ENCODE measurements around the gene ZMAT5.

ZMAT5 gene

DNA sequence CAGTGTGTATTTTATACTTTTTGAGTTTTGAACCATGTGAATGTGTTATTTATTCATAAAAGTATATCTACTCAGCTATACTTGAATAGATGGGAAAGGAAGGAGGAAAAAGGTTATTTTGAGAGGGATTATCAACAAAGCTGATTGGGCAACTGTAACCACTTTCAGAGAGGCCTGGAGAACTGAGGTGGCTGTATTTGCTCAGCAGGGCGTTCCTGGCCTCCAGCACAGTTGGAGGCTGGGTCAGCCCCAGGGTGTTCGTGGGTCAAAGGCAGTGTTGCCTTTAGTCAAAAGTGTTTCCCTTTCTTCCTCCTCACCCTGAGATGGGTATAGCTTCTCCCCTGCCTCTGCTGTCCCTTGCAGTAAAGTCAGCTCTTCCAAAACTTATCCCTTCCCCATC, 44.6 kb upstream of the ZMAT5 start:
- no peak for DNase-seq (ENCODE audit: low read depth)
- TF ChIP-seq, protein P1, sequence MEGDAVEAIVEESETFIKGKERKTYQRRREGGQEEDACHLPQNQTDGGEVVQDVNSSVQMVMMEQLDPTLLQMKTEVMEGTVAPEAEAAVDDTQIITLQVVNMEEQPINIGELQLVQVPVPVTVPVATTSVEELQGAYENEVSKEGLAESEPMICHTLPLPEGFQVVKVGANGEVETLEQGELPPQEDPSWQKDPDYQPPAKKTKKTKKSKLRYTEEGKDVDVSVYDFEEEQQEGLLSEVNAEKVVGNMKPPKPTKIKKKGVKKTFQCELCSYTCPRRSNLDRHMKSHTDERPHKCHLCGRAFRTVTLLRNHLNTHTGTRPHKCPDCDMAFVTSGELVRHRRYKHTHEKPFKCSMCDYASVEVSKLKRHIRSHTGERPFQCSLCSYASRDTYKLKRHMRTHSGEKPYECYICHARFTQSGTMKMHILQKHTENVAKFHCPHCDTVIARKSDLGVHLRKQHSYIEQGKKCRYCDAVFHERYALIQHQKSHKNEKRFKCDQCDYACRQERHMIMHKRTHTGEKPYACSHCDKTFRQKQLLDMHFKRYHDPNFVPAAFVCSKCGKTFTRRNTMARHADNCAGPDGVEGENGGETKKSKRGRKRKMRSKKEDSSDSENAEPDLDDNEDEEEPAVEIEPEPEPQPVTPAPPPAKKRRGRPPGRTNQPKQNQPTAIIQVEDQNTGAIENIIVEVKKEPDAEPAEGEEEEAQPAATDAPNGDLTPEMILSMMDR (IDR thresholded peaks at IDR 0.05; ENCODE audit: control insufficient read depth, insufficient read depth, low read depth, low read length, missing control alignments): no peak

DNA sequence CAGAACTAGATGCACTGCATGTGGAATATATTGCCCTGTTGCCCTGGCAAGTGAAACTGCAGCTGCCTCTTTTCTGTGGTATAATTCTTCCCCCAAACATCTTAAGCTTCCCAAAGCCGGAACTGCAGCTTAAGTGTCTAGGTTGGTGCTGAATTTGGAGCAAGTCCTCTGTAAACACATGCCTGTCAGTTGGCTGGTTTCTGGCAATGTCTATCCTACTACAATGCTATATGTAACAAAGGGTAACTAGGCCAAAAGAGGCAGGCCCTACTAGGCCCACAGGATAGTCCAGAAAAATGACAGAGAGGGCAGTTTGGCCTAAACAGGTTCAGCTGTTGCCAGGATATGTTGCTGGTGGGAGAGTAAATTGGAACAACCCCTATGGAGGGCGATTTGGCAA, 43.4 kb upstream of the ZMAT5 start:
- H3K4me3 ChIP-seq (ENCODE audit: control insufficient read depth, low read depth, low read length): no peak overlapping the region
- TF ChIP-seq, protein P1 (IDR thresholded peaks at IDR 0.05; ENCODE audit: control insufficient read depth, insufficient read depth, low read depth, low read length, missing control alignments): no peak
- DNase-seq (ENCODE audit: low read depth): no peak

More for the DNA sequence above, 44.6 kb upstream of the ZMAT5 start:
- H3K4me3 ChIP-seq (ENCODE audit: control insufficient read depth, low read depth, low read length): no peak overlapping the region

DNA sequence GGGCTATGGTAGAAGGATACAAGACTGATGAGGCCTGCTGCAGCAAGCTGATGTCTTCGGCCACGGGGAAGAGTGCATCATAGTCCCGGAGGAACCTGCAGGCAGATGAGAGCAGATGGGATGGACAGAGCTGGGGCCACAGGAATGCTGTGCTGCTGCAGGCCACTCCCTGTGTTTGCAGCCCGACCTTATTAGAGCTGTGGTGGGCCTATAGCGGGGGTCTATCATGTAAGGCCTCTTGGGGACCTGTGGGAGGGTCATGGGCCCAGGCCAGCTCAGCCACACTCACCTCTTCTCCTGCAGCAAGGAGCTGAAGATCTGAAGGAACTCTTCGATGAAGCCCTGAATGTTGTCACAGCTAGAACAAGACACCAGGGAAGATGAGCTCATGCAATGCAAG, 39.4 kb upstream of the ZMAT5 start:
- no peak overlapping the region for H3K4me3 ChIP-seq (ENCODE audit: control insufficient read depth, low read depth, low read length)
- TF ChIP-seq, protein P1 (IDR thresholded peaks at IDR 0.05; ENCODE audit: control insufficient read depth, insufficient read depth, low read depth, low read length, missing control alignments): no peak
- DNase-seq (ENCODE audit: low read depth): no peak

DNA sequence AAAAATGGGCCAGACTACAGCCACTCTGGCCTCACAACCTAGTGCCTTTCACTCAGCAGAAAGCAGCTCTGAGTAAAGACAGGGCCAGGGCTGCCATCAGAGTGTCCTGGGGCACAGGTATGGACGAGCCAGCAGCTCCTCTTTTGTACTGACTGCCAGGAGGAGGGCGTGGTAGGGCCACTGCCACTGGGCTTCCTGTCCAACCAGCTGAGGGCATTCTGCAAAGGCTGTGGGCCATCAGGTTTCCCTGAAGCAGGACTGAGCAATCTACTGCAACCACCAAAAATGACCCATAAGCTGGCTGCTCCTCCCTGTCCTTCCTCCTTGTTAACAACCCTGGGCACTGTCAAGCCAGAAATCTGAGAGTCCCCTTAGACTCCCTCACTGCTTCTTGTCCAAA, 38.2 kb upstream of the ZMAT5 start:
- no peak overlapping the region for H3K4me3 ChIP-seq (ENCODE audit: control insufficient read depth, low read depth, low read length)
- DNase-seq (ENCODE audit: low read depth): no peak
- TF ChIP-seq, protein P1 (IDR thresholded peaks at IDR 0.05; ENCODE audit: control insufficient read depth, insufficient read depth, low read depth, low read length, missing control alignments): no peak

DNA sequence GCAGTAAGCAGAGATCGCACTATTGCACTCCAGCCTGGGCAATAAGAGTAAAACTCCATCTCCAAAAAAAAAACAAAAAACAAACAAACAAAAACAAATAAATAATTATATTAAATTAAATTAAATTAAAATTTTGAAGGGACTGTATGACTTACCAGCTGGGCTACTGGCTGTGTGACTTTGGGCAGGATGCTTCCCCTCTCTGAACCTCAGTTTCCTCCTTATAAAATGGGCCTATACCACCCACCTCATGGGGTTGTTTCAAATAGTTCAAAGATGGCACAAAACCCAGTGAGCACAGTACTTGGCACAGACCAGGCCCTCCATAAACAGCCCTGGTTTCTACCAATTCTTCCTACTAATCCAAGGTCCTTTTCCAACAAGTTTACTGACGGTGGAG, 36.4 kb upstream of the ZMAT5 start:
- TF ChIP-seq, protein P1 (IDR thresholded peaks at IDR 0.05; ENCODE audit: control insufficient read depth, insufficient read depth, low read depth, low read length, missing control alignments): no peak
- no peak for DNase-seq (ENCODE audit: low read depth)
- H3K4me3 ChIP-seq (ENCODE audit: control insufficient read depth, low read depth, low read length): no peak overlapping the region

DNA sequence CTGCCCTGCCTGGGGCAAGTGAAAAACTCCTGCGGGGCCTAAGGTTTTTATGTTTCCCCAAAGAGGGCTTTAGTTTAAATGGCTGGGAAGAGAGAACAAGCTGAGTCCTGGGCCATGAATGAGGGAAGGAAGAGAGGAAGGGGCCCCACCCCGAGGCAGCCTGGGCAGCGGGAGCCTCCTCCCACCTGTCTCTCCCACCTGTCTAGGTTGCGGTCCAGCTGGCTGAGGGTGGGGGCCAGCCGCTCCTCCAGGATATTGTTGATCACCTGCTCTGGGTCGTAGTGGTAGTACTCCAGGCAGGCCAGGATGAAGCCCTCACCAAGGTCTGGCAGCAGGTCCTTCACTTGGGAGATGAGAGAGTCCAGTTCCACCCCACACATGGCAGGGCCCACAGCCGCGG, 35.0 kb upstream of the ZMAT5 start:
- TF ChIP-seq, protein P1 (IDR thresholded peaks at IDR 0.05; ENCODE audit: control insufficient read depth, insufficient read depth, low read depth, low read length, missing control alignments): no peak
- DNase-seq (ENCODE audit: low read depth): no peak
- H3K4me3 ChIP-seq (ENCODE audit: control insufficient read depth, low read depth, low read length): no peak overlapping the region

DNA sequence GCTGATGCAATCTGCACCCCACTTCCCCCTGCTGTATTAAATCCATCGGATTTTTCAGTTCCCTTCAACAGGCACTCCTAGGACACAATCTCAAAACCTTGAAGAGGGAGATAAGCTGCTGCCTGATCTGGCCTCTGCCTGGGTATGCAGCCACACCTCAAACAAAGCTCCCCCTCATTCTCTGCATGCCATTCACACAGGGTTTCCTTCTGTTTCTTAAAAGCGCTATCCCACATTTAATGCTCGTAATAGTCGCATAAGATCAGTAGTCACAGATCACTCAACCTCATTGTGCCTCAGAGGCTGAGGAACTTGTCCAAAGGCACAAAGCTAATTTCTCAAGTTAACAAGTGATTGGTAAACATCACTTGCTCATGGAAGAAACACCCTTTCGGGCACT, 34.3 kb upstream of the ZMAT5 start:
- no peak for DNase-seq (ENCODE audit: low read depth)
- TF ChIP-seq, protein P1 (IDR thresholded peaks at IDR 0.05; ENCODE audit: control insufficient read depth, insufficient read depth, low read depth, low read length, missing control alignments): no peak
- H3K4me3 ChIP-seq (ENCODE audit: control insufficient read depth, low read depth, low read length): no peak overlapping the region
